Right lobe of liver (tissue), 4 donors: ENCODE data around the gene GHSR.

Experiments
- CTCF ChIP-seq, 4 donors: fragments of 200-600 bp in 3 of 4; fragments of 450-650 bp in 1 of 4; IDR thresholded peaks; one replicate each; pipeline versions ENCODE4 v1.5.1 to v1.8.0; 2016 to 2022; ENCODE audit warnings: antibody characterized with exemption in 4 of 4, mild to moderate bottlenecking in 2 of 4
- POLR2A ChIP-seq: fragments of 450-650 bp; IDR thresholded peaks from one replicate; pipeline ENCODE4 v1.6.1; 2017; ENCODE audit warnings: antibody characterized with exemption, mild to moderate bottlenecking
- donor health status: DM: no; HTN: no; CAD: no.
- donor health status: DM: no; HTN: no; CAD: no.
- donor health status: DM: no; HTN: yes; CAD: no.

GRCh38 chr3:172402090-172402489 lies 46.2 kb downstream of the GHSR start:
- TF ChIP-seq POLR2A = no peak
- TF ChIP-seq CTCF (IDR thresholded peaks at IDR 0.05) = no peak
